OCI-LY1 (cell line): Measurements from ENCODE around the gene ASB16.

ENCODE experiments used
- EZH2 ChIP-seq: fragments of 200-600 bp; sonication (generic), shearing (Covaris generic); IDR thresholded peaks from 2 replicates; pipeline ENCODE4 v1.8.0; 2017; ENCODE audit warnings: borderline replicate concordance, mixed run types, mild to moderate bottlenecking, antibody characterized with exemption, low read length, moderate library complexity, mixed read lengths
- TF ChIP-seq, protein P1 (sequence below): fragments of 200-600 bp; sonication (generic), shearing (Covaris generic); IDR thresholded peaks from 2 replicates; pipeline ENCODE4 v1.5.1; 2017; ENCODE audit warnings: mild to moderate bottlenecking, antibody characterized with exemption, low read length, moderate library complexity, mixed read lengths

DNA sequence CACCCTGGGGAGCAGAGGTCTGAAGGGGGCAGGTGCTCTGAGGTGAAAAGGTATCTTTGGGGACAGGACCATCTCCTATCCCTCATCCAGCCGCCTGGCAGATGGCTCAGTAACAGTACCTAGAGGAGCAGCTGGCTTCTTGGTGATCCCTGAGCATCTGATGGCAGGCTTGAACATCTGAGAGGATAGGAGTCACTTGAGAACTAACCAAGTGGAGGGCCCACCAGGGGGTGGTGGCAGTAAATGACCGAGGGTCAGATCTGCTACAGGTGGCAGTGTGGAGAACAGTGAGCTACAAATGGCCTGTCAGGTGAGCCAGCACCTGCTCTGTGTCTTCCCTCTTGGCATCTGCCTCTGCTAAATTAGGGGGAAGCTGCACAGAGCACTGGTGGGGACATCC lies 15.0 kb upstream of the ASB16 start:
- TF ChIP-seq, protein P1, sequence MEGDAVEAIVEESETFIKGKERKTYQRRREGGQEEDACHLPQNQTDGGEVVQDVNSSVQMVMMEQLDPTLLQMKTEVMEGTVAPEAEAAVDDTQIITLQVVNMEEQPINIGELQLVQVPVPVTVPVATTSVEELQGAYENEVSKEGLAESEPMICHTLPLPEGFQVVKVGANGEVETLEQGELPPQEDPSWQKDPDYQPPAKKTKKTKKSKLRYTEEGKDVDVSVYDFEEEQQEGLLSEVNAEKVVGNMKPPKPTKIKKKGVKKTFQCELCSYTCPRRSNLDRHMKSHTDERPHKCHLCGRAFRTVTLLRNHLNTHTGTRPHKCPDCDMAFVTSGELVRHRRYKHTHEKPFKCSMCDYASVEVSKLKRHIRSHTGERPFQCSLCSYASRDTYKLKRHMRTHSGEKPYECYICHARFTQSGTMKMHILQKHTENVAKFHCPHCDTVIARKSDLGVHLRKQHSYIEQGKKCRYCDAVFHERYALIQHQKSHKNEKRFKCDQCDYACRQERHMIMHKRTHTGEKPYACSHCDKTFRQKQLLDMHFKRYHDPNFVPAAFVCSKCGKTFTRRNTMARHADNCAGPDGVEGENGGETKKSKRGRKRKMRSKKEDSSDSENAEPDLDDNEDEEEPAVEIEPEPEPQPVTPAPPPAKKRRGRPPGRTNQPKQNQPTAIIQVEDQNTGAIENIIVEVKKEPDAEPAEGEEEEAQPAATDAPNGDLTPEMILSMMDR = no peak
- no peak for TF ChIP-seq EZH2
